IPS DF 6.9 (cell line): ENCODE results near the gene SPTAN1.

Experiments used
- DNase-seq: peaks from one replicate; pipeline ENCODE4 v3.0.0-alpha.2; 2013; ENCODE audit warnings: low read depth, low spot score
- H3K27ac ChIP-seq: one replicate; pipeline ENCODE4 v1.5.1; 2013; ENCODE audit warnings: low read length, control low read depth
- H3K27me3 ChIP-seq: 2 replicates; pipeline ENCODE4 v1.6.1; 2013; ENCODE audit warnings: mild to moderate bottlenecking, low read length; ENCODE audit not compliant: control insufficient read depth, insufficient read depth
- H3K36me3 ChIP-seq: 2 replicates; pipeline ENCODE4 v1.6.1; 2013; ENCODE audit warnings: low read length; ENCODE audit not compliant: control insufficient read depth, insufficient read depth
- H3K4me1 ChIP-seq: 2 replicates; pipeline ENCODE4 v1.6.1; 2013; ENCODE audit warnings: low read length; ENCODE audit not compliant: control insufficient read depth, insufficient read depth
- H3K4me3 ChIP-seq: 2 replicates; pipeline ENCODE4 v1.5.1; 2013; ENCODE audit warnings: mild to moderate bottlenecking, low read length
- H3K9me3 ChIP-seq: 2 replicates; pipeline ENCODE4 v1.6.1; 2013; ENCODE audit warnings: low read length, inconsistent platforms; ENCODE audit not compliant: control insufficient read depth, insufficient read depth
- whole genome bisulfite sequencing: extraction: QIAGEN DNeasy Blood & Tissue Kit; methylation state at CpG from one replicate; pipeline ENCODE4 v1.1.7; 2013; ENCODE audit warnings: mixed read lengths, missing lambda C conversion rate; ENCODE audit not compliant: insufficient read length, insufficient coverage; 5-methylcytosine and 5-hydroxymethylcytosine counted together

The SPTAN1 gene

DNA sequence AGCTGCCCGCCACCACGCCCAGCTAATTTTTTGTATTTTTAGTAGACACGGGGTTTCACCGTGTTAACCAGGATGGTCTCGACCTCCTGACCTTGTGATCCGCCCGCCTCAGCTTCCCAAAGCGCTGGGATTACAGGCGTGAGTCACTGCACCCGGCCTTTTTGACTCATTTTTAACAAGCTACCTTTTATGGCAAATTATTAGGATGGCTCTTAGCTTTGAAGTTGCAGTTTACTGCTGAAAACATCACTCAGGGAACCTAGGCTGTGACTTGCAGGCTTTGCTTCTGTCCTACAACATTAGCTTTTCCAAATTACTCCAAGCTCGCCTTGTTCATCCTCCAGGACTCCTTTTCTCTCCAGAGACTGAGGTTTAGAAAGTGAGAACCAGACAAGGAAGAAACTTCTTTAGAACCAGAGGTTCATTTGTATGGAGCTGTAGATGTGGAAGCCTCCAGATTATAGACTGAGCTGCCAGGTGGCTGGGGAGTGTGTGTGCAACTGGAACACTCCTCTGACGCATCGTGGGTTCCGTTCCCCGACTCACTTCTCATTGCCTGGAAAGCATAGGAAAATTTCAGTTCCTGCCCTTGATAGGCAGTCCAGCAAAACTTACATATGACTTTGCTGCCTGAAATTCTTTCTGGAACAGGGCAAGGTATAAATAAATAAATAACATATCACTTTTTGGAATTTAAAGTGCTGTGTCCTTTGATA lies 23.8 kb upstream of the SPTAN1 start:
- Histone ChIP-seq H3K27ac (no peak overlapping the region), H3K36me3 (peaks cover 6% of the 10 kb centered on the region), H3K4me3 (no peak overlapping the region), H3K9me3 (no peaks in the 10 kb centered on the region), H3K27me3 (no peaks in the 10 kb centered on the region), H3K4me1 (no peaks in the 10 kb centered on the region)
- no peak for DNase-seq
- WGBS: no CpG with 5 or more reads among the region's 15 CpGs

DNA sequence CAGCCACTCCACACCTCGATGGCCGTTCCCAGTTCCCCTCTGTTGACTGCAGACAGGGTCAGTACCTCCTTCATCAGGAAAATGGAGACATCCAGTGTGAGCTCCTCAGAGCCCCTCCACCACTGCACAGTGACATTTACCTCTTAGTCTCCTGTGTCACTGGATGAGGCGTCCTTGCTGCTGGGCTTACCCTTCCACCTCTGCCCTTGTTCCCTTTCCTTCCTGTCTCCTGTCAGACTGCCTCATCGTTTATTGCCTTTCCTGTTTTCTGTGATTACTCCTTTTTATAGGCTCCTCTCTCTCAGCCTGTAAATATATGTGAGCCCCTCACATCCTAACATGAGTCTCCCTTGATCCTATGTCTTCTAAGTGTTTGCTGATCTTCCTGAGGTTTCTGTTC lies 23.2 kb upstream of the SPTAN1 start:
- no CpG with 5 or more reads among the region's 4 CpGs for WGBS
- H3K9me3 ChIP-seq: no peaks in the 10 kb centered on the region
- no peak for DNase-seq
- no peaks in the 10 kb centered on the region for H3K27me3 ChIP-seq
- no peak overlapping the region for H3K4me3 ChIP-seq
- no peak overlapping the region for H3K27ac ChIP-seq
- no peaks in the 10 kb centered on the region for H3K4me1 ChIP-seq
- peaks cover 7% of the 10 kb centered on the region for H3K36me3 ChIP-seq

DNA sequence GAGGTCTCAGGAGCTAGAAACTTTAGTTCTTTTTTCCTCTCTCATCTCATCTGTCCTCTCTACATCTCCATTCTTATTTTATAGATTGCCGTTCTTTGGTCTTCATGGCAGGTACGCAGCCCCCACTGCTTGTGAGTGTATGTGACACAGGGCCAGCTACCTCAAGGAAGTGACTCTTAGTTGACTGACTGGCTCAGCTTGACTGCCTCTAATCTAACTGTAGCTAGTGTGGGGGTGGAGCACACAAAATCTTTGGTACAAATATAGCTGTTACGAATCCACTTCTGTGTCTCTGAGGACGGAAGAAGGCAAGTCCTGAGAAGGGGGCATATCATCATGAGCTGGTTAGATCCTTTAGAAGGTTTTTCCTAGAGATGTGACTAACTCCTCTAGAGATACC lies 19.8 kb upstream of the SPTAN1 start:
- no peak overlapping the region for H3K4me3 ChIP-seq
- WGBS: no CpG with 5 or more reads among the region's 4 CpGs
- H3K4me1 ChIP-seq: no peaks in the 10 kb centered on the region
- H3K9me3 ChIP-seq: no peaks in the 10 kb centered on the region
- no peak for DNase-seq
- no peak overlapping the region for H3K27ac ChIP-seq
- H3K36me3 ChIP-seq: 0 out of 2 replicates have a peak, but pooled peaks cover 2% of the 10 kb centered on the region
- no peaks in the 10 kb centered on the region for H3K27me3 ChIP-seq

DNA sequence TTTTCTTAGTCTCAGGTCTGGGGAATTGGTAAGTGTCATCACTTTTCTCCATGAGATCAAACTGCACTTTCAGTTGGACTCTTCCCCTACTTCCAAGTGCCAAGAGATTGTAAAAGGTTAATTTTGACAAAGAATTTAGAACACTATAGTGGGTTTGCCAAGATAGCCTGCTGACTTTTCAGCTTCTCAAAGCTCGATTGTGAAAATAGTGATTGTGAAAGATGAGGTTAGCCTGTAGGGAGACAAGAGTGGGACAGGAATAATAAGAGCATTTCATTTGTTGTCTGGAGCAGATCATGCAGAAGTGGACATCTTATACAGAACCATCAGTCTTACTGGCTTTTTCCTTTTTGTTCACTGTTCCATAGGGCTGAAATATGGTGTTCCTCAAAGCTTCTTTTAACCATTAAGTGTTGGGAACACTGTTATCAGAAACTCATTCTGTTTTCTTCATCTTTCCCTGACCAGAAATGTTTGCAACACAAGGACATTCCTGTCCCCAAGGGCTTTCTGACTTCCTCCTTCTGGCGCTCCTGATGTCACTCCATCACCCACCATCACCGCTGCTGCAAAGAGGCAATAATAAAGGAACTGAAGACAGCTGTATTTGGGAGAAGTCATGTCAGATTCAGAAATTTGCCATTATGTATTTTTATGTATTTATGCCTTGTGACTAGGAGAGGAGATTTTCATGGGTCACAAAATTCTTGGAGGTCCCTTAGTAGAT lies 11.6 kb upstream of the SPTAN1 start:
- no peaks in the 10 kb centered on the region for H3K9me3 ChIP-seq
- H3K27ac ChIP-seq: no peak overlapping the region
- DNase-seq: no peak
- H3K4me3 ChIP-seq: no peak overlapping the region
- H3K36me3 ChIP-seq: 0 out of 2 replicates have a peak, but pooled peaks cover 4% of the 10 kb centered on the region
- H3K27me3 ChIP-seq: no peaks in the 10 kb centered on the region
- H3K4me1 ChIP-seq: no peaks in the 10 kb centered on the region
- WGBS: no CpG with 5 or more reads among the region's 3 CpGs

DNA sequence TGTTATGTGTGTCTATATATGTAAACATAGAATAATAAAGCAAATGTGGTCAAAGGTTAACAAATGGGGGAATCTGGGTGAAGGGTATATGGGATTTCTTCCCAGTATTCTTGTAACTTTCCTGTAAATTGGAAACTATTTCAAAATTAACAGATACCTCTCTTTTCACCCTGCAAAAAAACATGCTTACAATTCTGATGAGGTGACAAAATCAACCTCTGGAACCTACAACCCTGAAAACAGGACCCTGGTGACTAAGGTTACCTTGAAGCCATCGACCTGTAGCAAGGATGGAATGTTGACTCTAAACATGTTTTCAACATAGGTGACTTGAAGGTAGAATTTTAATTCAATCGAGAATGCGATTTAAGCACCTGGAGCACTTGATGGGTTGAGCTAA lies 5.9 kb upstream of the SPTAN1 start:
- Histone ChIP-seq H3K9me3 (no peaks in the 10 kb centered on the region), H3K27me3 (no peaks in the 10 kb centered on the region), H3K4me1 (no peaks in the 10 kb centered on the region), H3K27ac (no peak overlapping the region), H3K4me3 (no peak overlapping the region), H3K36me3 (no peaks in the 10 kb centered on the region)
- WGBS: no CpG with 5 or more reads among the region's 3 CpGs
- DNase-seq: no peak

DNA sequence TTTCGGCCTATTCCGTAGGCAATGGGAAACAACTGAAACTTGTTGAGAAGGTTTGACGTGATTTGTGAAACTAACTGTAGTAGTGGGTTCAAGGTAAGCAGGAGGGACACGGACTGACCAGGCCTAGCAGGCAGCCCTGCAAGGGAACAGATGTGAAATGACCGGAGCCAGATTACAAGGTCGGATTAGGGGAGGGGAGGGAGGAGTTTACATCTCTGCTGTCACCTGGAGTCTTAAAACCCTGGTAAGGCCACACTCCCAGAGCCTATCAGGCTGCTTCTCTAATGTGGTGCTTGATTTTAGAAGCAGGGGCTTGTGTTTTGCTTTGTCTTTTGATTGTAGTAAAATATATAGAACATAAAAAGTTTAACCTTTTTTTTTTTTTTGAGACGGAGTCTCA lies 3.5 kb upstream of the SPTAN1 start:
- no peak for DNase-seq

DNA sequence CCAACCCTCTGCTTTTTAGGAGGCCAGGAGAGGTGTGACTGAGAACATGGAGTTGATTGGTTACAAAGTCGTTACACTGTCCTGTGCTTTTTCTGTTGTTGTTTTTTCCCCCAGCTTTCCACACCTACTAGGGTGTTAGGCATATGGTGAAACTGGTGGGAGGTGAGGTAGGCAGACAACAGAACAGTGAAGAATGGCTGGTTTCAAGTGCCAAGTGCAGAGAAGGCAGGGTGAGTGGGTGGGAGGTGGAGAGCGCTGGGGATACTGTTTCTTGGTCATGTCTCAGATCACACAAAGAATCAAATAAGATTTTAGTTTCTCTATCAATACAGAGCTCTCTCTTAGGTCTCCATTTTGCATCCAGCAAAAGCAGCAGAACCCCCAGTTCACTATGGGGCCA lies 2.2 kb upstream of the SPTAN1 start:
- no peaks in the 10 kb centered on the region for H3K36me3 ChIP-seq
- WGBS: no CpG with 5 or more reads among the region's 2 CpGs
- no peak overlapping the region for H3K4me3 ChIP-seq
- H3K9me3 ChIP-seq: no peaks in the 10 kb centered on the region
- H3K4me1 ChIP-seq: peaks cover 9% of the 10 kb centered on the region
- H3K27me3 ChIP-seq: no peaks in the 10 kb centered on the region
- no peak for DNase-seq
- H3K27ac ChIP-seq: no peak overlapping the region

More for the DNA sequence above, 3.5 kb upstream of the SPTAN1 start:
- no peaks in the 10 kb centered on the region for H3K36me3 ChIP-seq
- WGBS: no CpG with 5 or more reads among the region's 7 CpGs
- no peaks in the 10 kb centered on the region for H3K27me3 ChIP-seq
- H3K4me1 ChIP-seq: peaks cover 1% of the 10 kb centered on the region; the same call in 1 of the 2 replicates
- no peak overlapping the region for H3K27ac ChIP-seq
- H3K4me3 ChIP-seq: no peak overlapping the region
- H3K9me3 ChIP-seq: no peaks in the 10 kb centered on the region

DNA sequence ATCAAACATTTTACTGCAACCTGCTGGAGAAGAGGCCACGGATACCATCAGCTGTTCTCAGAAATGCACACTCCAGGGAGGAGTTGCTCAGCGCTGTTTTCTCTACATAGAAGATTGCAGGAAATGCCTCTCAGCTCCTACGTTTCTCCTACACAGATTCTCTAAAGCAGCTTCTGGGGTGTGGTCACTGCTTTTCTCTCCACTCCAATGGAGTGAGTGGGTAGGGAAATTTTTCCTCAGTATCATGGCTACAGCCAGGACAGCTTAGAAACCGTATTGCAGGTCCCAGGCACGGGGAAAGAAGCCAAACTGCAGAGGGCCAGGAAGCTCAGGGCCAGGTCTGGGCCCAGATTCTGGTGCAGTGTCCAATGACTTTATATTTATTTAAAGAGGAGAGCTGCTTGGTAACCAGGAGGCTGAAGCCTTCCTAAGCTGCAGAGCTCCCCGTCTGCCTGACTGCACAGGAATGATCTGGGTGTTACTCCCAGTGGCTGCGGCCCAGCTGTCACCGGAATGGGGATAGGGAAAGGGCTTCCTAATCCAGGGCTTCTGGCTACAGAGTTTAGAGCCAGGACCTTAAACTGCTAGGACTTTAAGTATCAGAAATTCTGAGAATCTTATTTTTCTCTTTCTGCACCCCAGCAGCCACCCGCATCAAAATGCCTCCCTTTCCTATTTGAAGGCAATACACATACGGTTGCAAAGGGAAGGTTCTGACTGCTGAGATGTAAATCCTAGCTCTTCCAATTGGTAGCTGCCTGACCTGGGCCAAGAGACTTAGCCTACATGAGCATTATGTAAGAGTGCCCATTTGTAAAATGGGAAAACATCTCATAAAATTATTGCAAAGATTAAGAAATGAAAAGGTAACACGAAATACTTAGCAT lies 1.4 kb upstream of the SPTAN1 start:
- no peaks in the 10 kb centered on the region for H3K9me3 ChIP-seq
- H3K4me1 ChIP-seq: peaks cover 9% of the 10 kb centered on the region
- H3K36me3 ChIP-seq: no peaks in the 10 kb centered on the region
- no peak overlapping the region; the same call in 1 of the 2 replicates for H3K4me3 ChIP-seq
- WGBS: no CpG with 5 or more reads among the region's 11 CpGs
- H3K27me3 ChIP-seq: no peaks in the 10 kb centered on the region
- DNase-seq: no peak
- no peak overlapping the region for H3K27ac ChIP-seq

DNA sequence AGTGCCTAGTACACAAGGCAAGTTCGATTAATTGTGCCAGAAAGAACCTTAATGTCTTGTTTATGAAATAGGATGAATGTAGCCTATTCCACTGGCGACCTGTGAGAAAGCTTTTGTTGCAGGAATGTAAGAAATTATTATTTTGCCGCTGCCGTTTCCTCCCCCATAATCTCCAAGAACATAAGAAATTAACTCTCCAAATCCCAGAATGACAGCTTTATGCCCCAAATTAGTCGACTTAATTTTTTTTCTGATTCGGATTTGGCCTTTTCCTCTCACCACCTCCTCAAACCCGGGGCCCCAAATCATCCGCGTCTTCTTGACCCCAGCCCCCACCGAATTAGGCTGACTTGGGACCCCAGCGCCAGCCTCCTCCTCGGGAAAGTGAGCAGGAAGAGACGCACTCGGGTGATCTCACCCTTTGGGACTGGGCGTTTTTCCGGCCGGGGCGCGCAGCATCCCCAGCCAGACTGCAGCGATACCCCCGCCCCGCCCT lies 682 bp upstream of the SPTAN1 start:
- Histone ChIP-seq H3K27ac (no peak overlapping the region), H3K4me3 (peak overlapping the region; percentile 60; the same call in 1 of the 2 replicates), H3K4me1 (peaks cover 9% of the 10 kb centered on the region), H3K27me3 (no peaks in the 10 kb centered on the region), H3K36me3 (no peaks in the 10 kb centered on the region), H3K9me3 (no peaks in the 10 kb centered on the region)
- no peak for DNase-seq
- no CpG with 5 or more reads among the region's 22 CpGs for WGBS
